ENCODE data around the gene CCDC85C.

DNA sequence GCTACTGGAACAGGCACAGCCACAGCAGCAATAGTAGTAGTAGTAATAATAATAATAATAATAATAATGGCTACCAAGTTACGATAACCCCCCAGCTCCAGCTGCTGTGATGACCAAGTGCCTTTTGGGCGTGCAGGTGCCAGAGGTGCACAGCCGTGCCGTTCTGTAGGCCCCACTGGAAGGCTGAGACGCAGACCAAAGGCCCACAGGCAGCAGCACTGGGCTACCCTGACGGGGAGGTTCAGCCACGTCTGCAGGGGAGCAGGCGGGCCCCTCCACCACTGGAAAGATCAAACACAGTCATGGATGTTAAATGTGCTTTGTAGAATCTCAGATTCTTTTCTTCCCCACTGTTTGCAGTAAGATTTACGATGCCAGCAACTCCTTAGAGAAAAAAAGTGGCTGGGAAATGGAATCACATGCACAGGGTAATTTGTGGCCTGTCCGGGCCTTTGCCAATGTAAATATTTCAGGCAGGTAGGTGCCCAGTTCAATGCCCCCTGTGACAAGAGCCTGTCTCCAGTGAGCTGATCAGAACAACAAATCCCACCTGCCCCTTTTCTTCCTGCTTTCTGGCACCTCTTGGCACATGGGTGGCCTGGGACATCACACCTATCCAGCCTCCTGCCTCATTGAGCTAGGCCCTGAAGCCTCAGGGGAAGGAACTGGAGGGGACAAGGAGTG lies 32.6 kb downstream of the CCDC85C start:
- TF ChIP-seq, protein P1, sequence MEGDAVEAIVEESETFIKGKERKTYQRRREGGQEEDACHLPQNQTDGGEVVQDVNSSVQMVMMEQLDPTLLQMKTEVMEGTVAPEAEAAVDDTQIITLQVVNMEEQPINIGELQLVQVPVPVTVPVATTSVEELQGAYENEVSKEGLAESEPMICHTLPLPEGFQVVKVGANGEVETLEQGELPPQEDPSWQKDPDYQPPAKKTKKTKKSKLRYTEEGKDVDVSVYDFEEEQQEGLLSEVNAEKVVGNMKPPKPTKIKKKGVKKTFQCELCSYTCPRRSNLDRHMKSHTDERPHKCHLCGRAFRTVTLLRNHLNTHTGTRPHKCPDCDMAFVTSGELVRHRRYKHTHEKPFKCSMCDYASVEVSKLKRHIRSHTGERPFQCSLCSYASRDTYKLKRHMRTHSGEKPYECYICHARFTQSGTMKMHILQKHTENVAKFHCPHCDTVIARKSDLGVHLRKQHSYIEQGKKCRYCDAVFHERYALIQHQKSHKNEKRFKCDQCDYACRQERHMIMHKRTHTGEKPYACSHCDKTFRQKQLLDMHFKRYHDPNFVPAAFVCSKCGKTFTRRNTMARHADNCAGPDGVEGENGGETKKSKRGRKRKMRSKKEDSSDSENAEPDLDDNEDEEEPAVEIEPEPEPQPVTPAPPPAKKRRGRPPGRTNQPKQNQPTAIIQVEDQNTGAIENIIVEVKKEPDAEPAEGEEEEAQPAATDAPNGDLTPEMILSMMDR (IDR thresholded peaks at IDR 0.05; ENCODE audit: low read depth, low read length) = no peak
- TF ChIP-seq EZH2phosphoT487 (IDR thresholded peaks at IDR 0.05; ENCODE audit: low read depth) = no peak
